Measurements from ENCODE around the gene HADHA.

DNA sequence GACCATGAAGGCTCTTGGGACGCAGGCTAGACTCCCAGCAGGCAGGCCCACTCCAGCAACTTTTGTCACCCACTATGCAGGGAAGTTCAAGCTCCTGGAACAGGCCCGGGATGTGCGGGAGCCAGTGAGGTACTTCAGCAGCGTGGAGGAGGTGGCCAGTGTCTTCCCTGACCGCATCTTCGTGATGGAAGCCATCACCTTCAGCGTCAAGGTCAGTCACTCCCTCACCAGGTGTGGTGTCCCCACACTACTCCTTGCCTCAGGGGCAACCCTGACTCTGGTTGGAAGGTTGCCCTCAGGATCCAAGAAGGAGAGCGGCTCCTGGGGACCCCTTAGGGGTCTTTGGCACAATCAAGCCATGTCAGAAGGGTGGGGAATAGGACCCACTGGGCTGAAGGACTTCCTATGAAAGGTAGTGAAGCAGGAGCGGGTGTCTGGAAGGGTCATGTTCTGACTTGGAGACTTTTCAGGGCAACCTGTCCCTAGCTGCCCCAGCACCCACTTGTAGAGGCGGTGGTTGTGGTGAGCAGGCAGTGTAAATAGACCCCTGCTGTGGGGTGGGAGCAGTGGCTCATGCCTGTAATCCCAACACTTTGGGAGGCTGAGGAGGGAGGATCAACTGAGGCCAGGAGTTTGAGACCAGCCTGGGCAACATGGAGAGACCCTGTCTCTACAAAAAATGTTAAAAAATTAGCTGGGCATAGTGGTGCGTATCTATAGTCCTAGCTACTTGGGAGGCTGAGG, 61.4 kb downstream of the HADHA start:
- TF ChIP-seq, protein P1, sequence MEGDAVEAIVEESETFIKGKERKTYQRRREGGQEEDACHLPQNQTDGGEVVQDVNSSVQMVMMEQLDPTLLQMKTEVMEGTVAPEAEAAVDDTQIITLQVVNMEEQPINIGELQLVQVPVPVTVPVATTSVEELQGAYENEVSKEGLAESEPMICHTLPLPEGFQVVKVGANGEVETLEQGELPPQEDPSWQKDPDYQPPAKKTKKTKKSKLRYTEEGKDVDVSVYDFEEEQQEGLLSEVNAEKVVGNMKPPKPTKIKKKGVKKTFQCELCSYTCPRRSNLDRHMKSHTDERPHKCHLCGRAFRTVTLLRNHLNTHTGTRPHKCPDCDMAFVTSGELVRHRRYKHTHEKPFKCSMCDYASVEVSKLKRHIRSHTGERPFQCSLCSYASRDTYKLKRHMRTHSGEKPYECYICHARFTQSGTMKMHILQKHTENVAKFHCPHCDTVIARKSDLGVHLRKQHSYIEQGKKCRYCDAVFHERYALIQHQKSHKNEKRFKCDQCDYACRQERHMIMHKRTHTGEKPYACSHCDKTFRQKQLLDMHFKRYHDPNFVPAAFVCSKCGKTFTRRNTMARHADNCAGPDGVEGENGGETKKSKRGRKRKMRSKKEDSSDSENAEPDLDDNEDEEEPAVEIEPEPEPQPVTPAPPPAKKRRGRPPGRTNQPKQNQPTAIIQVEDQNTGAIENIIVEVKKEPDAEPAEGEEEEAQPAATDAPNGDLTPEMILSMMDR (conservative IDR thresholded peaks at IDR 0.05): no peak
- TF ChIP-seq ZFX (IDR thresholded peaks at IDR 0.05): no peak

Measured in C4-2B (cell line).